NOMO-1 (cell line): Measurements from ENCODE around the gene SH3BGRL3.

Source experiments
- DNase-seq, 2 experiments: peaks; one replicate each; lab custom pipeline; 2025; ENCODE audit not compliant: unreplicated experiment in 2 of 2; lab: John Stamatoyannopoulos, UW

Gene SH3BGRL3

DNA sequence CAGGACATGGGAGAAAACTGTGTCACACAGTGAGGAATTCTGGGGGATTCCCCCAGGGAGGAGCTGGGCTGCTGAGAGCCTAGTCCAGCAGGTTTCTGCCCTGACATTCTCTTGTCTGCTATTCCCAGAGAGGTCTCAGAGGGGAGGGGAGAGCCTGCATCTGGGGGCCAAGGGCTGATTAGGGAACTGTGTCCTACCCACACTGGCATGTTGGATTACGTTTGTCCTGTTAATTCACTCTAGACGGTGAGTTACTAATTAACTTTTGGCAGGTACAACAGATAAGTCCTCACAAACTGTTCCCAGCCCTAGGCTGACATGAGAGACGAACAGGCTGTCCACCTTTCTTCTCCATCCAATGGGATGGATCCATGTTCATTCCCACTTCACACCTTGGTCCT is 2.6 kb upstream of the SH3BGRL3 start:
- DNase-seq: no peak

DNA sequence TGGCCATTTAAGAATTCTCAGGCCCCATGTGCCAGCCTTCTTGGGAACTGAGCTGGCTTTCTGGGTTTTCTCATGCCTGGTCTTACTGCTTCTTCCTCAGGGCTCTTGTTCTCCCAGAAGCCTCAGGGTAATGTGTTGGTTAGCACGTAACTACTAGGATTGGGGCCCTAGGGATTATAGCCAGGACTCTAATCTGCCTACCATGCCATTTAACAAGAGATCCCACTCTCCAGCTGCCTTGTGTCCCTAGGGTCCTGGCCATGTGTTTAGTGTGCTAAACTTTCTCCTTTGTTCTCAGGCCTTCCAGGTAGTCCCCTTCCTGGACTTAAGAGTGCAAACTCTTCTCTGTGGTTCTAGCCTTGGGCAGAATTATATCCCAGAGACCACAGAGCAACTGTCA is 2.2 kb upstream of the SH3BGRL3 start:
- no peak for DNase-seq

DNA sequence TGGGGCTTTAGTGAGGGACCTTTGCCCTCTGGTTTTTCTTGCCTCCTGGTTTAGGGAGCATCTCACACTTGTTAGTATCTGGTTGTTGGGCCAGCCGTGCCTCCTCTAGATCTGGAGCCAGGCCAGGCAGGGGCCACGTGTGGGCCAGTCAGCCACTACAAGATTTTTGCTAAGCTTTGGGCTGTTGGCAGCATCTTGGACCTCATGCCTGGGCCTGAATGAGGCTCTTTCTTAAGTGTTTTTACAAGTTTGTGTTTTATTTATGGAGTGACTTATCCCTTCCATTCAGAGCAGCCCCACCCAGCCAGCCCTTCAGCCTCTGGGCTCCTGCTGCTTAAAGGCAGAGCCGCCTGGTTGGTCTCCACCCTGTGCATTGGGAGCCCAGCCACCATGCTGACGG is 1.6 kb upstream of the SH3BGRL3 start:
- DNase-seq: no peak

DNA sequence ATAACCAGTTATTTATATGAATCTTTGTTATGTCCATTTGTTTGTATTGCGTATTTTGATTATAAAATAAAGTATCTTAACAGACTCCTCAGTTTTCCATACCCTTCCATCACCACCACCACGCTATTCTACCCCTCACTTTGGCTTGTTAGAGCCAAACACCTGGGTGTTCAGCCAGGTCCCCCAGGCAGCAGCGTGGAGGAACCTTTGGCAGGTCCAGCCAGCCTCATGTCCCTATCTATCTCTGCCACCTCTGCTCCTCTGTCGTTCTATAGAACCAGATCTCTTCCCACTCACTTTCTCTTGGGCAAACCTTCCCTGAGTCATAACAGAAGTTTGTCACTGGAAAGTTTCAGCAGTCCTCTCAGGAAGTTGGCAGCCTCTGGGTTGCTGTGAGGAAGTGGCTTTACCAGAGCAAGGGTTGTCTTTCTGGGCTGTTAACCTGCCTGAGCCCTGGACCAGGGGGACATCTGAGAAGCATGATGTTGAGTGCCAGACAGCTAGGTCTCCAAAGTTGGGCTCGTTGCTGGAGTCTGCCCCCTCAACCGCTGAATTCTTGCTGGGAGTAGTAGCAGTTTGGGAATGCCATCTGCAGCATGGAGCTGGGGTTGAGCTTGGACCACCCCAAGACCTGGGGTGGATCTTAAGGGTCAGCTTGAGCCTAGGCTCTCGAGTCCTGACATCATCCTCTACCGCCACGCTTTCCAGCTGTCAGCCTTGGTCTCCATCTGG is 996 bp upstream of the SH3BGRL3 start:
- peak; percentile 39 to 46 for DNase-seq

DNA sequence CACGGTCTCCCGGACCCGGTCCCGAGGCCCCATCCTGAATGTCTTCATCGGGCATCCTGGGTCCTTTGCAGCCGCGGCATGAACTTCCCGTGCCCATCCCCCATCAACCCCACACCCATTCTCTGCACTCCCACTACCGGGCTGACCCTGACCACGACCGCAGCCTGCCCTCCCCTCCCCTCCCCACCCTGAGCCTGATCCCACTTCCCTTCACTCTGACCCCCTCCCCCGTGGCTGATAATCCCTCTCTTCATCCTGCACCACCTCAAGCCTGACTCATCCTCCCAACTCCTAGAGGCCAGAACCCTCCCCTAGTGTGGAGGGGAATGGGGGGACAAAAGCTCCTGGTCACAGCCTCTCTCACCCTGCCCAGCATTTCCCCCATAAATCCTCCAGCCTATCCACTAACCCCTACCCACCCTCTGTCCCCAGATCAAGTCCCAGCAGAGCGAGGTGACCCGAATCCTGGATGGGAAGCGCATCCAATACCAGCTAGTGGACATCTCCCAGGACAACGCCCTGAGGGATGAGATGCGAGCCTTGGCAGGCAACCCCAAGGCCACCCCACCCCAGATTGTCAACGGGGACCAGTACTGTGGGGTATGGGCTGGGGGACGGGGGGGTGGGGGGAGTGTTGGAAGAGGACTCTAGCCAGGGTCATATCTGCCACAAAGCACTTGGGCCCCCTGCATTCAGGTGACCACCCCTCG is 602 bp downstream of the SH3BGRL3 start:
- DNase-seq: no peak

DNA sequence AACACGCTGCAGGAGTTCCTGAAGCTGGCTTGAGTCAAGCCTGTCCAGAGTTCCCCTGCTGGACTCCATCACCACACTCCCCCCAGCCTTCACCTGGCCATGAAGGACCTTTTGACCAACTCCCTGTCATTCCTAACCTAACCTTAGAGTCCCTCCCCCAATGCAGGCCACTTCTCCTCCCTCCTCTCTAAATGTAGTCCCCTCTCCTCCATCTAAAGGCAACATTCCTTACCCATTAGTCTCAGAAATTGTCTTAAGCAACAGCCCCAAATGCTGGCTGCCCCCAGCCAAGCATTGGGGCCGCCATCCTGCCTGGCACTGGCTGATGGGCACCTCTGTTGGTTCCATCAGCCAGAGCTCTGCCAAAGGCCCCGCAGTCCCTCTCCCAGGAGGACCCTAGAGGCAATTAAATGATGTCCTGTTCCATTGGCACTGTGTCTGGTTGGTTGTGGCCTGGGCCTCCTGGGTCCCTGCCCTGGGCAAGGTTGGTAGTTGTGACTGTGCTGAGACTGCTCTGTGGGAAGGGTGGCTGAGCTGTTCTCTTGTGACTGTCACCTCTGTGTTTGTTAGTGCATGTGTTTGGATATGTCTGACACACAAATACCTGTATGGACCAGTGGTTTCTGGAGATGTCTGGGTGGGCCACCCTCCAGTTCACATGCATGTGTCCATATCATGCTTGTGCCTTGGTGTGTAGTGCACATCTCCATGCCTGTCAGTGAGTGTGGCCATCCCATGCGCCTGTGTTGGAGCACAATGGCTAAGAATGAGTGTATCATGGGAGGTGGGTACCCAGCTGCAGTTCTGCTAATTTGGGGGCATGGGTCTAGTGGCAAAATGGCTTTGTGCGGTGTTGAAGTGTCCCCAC is 1.4 kb downstream of the SH3BGRL3 start:
- no peak for DNase-seq

DNA sequence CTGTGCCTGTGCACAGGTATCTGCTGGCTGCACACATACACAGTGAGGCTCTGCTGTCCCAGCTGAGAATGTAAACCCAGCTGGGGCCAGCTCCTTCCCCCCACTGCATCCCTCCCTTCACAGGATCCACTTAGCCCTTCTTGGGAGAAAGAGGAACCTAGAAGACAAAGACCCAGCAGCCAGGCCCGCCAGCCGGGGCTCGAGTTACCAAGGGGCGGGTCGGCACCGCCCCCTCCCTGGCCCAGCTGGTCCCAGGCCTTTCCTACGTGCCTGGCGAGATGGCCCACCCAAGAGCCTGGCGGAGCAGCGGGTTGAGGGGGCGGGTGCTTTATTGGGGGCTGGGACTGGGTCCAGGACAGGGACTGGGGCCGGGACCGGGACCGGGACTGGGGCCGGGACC is 2.1 kb downstream of the SH3BGRL3 start:
- no peak for DNase-seq

DNA sequence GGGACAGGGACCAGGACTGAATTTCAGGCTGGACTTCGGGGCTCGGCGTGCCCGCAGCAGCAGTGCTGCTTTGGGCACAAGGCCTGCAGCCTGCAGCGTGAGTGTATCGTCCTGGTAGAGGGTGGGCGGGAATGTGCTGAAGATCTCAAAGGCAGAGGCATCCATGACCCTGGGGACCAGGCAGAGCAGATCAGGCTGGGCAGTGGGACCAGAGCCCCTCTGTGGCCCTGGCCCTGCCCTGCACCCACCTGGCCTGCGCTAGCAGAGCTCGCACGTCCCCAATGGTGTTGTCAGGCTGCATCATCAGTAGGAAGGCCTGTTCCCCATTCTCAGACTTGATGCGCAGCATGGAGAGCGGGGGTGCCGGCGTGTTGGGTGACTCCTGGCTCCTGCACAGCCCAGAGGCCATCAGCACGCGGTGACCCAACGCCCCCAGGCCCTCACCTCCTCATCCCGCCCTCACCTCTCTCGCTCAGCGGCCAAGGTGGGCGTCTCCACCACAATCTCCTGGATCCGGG is 2.6 kb downstream of the SH3BGRL3 start:
- no peak for DNase-seq

DNA sequence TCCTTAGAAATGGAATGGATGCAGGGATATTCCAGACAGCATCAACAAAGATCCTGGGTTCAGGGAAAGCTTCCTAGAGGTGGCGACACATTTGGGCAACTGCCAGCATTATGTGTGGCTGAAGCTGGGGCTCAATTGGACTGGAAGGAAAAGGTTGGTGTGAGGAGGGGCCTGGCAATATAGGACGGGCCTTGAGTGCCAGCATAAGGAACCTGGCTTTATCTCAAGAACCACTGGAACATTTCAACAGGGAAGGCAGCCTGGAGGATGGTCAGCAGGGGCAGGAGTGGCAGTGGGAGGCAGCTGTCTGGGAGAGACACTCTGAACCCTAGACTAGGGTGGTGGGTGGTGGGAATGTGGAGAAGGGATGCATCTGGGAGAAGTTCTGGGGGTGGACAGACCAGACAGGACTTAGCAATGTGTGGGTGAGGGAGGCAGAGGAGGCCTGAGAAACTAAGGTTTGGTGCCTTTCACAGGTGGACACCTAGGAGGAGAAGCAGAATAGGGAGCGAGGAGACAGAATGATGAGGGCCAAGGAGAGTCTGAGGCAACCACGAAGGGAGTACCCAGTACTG is 3.5 kb downstream of the SH3BGRL3 start:
- DNase-seq: no peak

DNA sequence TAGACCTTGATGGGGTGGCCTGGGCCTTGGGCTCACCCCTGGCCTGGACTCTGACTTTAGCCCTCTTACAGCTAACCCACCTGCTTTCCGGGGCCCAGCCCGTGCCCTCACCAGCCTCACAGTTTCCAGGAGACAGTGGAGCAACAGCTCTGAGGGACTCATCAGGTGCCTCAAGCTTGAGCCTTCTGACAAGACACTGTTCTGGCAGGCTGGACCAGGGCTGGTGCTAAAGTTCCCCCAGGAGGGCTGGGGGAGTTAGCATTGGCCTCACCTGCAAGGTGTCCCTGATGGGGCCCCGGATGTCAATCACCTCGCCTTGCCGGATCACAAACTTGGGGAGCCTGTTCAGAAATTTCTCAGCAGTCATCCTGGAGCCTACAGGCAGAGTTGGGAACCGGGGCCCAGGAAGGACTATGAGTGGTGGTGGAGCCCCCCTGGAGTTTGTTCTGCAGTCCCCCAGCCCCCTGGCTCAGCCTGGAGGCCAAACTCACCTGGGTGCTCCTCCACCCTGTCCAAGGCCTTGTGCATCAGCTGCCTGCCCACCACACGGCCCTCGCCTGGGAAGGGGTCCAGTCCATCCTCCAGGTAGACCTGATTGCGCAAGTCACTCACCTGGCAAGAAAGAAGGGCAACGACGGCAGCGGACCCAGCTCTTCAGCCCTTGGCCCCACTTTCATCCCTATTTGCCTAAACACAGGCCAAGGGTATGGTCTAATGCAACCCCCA is 4.1 kb downstream of the SH3BGRL3 start:
- no peak for DNase-seq

DNA sequence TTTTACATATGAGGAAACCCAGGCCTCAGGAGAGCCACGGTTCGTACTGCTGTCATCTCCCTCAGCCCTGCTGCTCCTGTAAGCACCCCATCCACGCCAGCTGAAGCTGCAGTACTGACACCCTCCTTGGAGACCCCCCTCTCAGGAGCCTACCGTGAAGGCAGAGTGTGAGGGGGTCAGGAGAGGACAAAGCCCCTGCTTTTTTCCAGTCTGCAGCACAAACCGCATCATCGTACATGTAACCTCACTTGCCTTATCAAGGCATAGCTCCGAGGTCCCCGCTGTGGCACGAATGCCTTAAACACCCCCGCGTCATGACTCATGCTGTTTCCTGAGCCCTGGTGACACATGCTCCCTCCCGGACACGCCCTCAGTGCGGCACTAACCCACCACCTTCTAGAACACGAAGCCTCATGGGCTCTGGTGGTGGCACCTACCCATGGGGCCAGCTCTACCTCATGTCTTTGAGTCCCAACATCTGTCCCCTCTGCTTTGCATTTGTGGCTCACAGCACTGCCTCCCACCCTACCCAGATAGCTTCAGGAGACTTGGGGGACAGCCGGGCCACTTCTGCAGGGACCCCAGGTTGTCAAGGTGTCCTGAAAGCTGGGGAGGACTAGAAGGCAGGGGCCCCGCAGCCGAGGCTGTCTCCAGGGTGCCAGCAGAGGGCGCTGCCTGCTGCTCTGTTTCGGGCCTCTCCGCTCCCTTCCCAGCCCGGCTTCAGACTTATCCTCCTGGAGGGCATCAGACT is 4.9 kb downstream of the SH3BGRL3 start:
- peak; percentile 85 to 91 for DNase-seq

DNA sequence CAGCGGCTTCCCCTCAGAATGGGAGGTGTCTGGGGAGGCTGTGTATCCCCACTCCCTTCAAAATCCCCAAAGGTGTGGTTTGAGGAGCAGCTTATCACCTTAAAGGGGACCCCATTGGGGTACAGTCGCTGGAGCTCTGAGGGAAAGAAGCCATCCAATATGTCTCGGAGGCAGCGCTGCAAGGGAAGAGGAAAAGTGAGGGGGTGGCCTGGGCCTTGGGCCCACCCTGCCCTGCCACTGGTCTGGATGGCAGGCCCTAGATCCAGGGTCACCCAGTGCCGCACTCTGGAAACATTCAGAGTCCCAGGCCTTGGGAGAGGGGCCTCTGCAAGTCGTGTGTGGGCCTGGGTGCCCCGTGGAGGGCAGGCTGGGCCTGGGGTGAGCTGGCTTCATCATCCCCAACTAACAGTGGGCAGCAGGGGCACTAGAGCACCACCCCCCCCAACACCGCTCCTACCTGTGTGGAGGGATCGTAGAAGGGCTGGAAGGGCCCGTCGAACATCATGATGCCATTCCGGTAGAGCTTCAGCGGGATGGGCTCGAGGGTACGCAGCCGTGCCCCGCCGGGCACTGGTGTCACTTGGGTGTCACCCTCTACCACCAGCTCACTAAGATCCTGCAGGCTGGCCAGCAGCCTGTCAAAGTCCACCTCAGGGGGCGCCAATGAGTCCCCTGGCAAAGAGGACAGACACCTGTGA is 5.6 kb downstream of the SH3BGRL3 start:
- DNase-seq: no peak

DNA sequence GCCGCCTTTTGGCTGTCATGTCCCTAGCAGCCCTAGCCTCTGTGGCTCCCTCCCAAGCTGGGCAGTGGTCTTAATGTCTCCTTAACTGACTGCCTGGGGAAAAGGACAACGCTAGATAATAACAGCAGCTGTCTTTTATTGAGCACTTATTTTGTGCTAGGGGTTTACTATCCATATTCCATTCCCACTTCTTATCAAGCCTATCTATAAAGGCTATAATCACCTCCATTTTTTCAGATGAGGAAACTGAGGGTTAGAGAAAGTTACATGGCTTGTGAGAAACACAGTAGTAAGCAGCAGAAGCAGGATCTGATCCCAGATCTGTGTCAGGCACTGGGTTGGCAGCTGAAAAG is 6.2 kb downstream of the SH3BGRL3 start:
- DNase-seq: no peak

DNA sequence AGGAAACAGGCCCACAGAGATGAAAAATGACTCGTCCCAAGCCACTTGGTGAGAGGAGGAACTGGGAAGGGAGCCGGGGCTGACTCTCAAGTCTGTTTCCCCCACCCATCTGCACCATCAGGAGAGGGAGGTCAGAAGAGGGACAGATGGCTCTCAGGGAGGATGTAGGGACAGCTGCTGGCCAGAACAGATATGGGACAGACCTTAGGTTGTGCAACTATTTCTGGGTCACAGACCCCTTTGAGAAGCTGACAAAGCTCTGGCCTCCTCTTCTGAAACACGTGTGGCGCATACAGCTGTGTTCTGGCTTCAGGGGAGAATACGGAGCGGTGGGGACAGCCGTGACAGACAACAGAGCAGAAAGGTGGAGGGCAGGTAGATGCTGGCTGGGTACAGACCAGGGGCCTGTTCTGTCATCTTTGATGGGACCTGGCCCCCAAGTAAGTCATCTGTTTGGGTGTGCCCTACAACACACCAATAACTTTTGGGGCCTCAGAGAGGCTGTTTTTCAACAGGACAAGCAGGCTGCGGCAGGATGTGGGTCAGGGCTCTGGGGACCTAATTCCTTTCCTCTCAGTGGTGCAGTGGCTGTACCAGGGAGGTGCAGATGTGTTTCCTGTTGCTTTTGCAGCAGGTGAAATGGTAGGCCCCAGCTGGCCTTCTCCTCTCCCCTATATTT is 7.3 kb downstream of the SH3BGRL3 start:
- peak in 1 of 2 experiments; percentile 16 for DNase-seq

DNA sequence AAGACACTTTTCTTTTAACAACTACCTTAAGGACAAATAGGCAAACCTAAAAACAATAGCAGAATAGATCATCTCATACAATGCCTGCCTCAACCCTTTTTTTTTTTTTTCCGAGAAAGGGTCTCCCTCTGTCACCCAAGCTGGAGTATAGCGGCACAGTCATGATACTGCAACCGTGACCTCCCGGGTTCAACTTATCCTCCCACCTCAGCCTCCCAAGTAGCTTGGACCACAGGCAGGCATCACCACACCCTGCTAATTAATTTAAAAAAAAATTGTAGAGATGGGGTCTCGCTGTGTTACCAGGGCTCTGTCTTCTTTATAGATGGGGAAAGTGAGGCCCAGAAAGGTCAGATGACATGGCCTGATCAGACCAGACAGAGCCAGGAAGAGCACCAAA is 7.9 kb downstream of the SH3BGRL3 start:
- DNase-seq: no peak

DNA sequence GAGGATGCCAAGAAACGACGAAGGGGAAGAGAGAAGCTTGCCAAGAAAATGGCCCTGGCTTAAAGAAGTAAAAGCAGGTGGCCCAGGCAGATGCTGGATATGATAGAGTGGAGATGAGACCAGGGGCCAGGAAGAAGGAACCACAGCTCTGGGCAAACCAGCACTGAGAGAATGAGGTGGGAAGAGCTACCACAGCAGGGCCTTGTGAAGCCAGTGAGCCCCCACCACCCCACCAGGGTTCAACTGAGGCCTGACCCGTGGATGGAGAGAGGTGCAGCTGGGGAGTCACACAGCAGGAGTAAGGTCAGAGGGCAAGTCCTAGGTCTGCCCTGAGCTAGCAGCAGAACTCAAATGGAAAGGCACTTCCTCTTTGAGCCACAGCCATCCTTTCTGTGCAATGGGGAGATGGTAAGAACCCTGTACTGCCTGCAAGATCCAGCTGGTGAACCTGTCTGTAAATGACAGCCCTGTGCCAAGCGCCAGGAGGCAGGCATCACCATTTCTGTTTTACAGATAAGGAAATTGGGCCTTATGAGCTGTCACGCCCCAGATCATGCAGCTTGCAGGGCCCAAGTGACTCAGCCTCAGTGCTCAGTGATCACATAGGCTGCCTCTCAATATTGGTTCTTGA is 8.5 kb downstream of the SH3BGRL3 start:
- DNase-seq: peak; percentile 19 to 32

DNA sequence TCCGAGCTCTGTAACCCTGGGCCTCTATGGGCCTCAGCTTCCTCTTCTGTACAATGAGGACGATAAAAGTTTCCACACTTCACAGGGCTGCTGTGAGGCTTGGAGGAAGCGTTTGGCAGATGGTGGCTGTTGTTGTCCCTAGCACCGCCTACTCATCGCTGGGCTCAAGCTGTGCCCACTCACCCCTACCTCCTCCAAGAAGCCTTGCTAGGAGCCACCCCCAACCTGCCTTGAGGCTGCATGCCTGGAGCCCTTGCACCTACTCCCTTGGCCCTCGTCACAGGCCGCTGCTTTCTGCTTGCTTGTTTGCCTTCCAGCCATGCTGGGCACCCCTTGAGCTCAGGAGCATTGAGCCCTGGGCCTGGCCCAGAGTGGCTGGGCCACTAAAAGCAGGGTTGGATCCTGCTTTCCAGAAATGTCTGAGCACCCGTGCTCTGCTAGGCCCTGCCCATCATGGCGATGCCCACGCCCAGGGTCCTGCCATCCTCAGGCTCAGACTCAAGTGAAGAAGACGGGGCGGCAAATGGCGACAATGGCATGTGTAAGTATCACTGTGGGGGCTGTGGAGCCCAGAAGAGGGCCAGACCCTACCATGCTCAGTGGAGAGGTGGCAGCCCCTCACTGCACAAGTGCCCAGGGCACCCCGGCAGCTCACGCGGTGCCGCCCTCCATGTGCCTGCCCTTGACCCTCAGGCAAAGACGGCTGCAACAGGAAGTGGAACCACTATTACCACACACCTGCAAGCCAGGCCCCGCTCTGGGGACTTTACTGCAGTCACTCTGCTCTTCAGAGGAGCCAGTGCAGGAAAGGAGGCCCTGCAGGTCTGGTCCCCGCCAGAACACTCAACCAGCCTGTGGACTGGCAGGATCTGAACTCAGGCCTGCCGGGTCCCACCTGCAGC is 9.5 kb downstream of the SH3BGRL3 start:
- DNase-seq: peak; percentile 93 to 94
